Neural cell (in vitro differentiated cells): ENCODE results near the gene ANG.

Experiments used
- POLR2AphosphoS5 ChIP-seq: IDR thresholded peaks from 2 replicates; pipeline ENCODE4 v1.6.1; 2012
- TAF1 ChIP-seq: IDR thresholded peaks from 2 replicates; pipeline ENCODE4 v1.6.1; 2012; ENCODE audit warnings: low read depth

- TF ChIP-seq POLR2AphosphoS5 = no peak
- no peak for TF ChIP-seq TAF1
Measured at GRCh38 chr14:20734430-20734806, 45.9 kb downstream of the ANG start.
